Keratinocyte (primary cell): ENCODE data around the gene BHLHA9. TPM values are rescaled to one million over a fixed set of nuclear protein-coding genes. Genes with fewer than 3 reads are reported as not detected.

ENCODE experiments used
- DNase-seq: peaks from one replicate; pipeline ENCODE4 v3.0.0-alpha.2; 2011; ENCODE audit warnings: low read depth, missing footprints, low spot score
- FAIRE-seq: peaks from 2 replicates; lab custom pipeline; 2011; peaks lifted over from hg19 to GRCh38; lab: Jason Lieb, UNC
- H2AFZ ChIP-seq: 2 replicates; pipeline ENCODE4 v1.6.0; 2012; ENCODE audit warnings: low read length, control low read depth, inconsistent platforms; ENCODE audit not compliant: control insufficient read depth
- H3K27ac ChIP-seq: 2 replicates; pipeline ENCODE4 v1.5.1; 2011; ENCODE audit warnings: low read length; ENCODE audit not compliant: control insufficient read depth, insufficient read depth
- H3K27me3 ChIP-seq: 3 replicates; pipeline ENCODE4 v1.6.0; 2011; ENCODE audit warnings: low read length; ENCODE audit not compliant: control insufficient read depth, insufficient read depth; ENCODE audit errors: extremely low read depth
- H3K36me3 ChIP-seq, 2 experiments: 2 replicates in 1 of 2; 3 replicates in 1 of 2; pipeline ENCODE4 v1.5.1; 2011; ENCODE audit warnings: low read length in 2 of 2, mild to moderate bottlenecking in 1 of 2; ENCODE audit not compliant: control insufficient read depth in 2 of 2, insufficient read depth in 2 of 2; ENCODE audit errors: extremely low read depth in 1 of 2
- H3K4me1 ChIP-seq: 3 replicates; pipeline ENCODE4 v1.5.1; 2011; ENCODE audit warnings: low read length; ENCODE audit not compliant: control insufficient read depth, insufficient read depth; ENCODE audit errors: extremely low read depth
- H3K4me2 ChIP-seq: 3 replicates; pipeline ENCODE4 v1.6.0; 2011; ENCODE audit warnings: low read depth, low read length; ENCODE audit not compliant: control insufficient read depth, insufficient read depth; ENCODE audit errors: extremely low read depth
- H3K4me3 ChIP-seq, 3 experiments: fragments of 200-600 bp in 1 of 3; sonication (generic) in 1 of 3; 2 replicates in 2 of 3; 3 replicates in 1 of 3; pipeline ENCODE4 v1.5.1; 2011 to 2016; ENCODE audit warnings: low read length in 3 of 3, mild to moderate bottlenecking in 3 of 3, control low read depth in 2 of 3, inconsistent platforms in 1 of 3, low read depth in 1 of 3, mixed read lengths in 1 of 3, mixed run types in 1 of 3, moderate library complexity in 1 of 3; ENCODE audit not compliant: control insufficient read depth in 2 of 3, insufficient read depth in 2 of 3; ENCODE audit errors: extremely low read depth in 1 of 3
- H3K79me2 ChIP-seq: 2 replicates; pipeline ENCODE4 v1.6.0; 2012; ENCODE audit warnings: low read length; ENCODE audit not compliant: control insufficient read depth, insufficient read depth
- H3K9ac ChIP-seq: 3 replicates; pipeline ENCODE4 v1.6.0; 2011; ENCODE audit warnings: low read length; ENCODE audit not compliant: control insufficient read depth, insufficient read depth; ENCODE audit errors: extremely low read depth
- H3K9me1 ChIP-seq: 3 replicates; pipeline ENCODE4 v1.6.0; 2011; ENCODE audit warnings: low read length; ENCODE audit not compliant: control insufficient read depth, insufficient read depth; ENCODE audit errors: extremely low read depth
- H3K9me3 ChIP-seq: 2 replicates; pipeline ENCODE4 v1.5.1; 2012; ENCODE audit warnings: low read depth, low read length; ENCODE audit not compliant: control insufficient read depth
- H4K20me1 ChIP-seq: 3 replicates; pipeline ENCODE4 v1.6.0; 2011; ENCODE audit warnings: low read length; ENCODE audit not compliant: control insufficient read depth, insufficient read depth; ENCODE audit errors: extremely low read depth
- EZH2 ChIP-seq: IDR thresholded peaks from one replicate; pipeline ENCODE4 v1.6.1; 2012; ENCODE audit warnings: inconsistent platforms, mild to moderate bottlenecking, low read length, moderate library complexity
- dilution Hi-C: fragments of 300-500 bp; cut with MboI; formaldehyde crosslinking; loops from one replicate; pipeline ENCODE4 v1.7.0; 2020; ENCODE audit warnings: low sequenced_read_pairs; ENCODE audit not compliant: extremely low pct_ligation_motif_present
- polyA plus RNA-seq, 5 experiments: library from polyadenylated mRNA; depleted of rRNA in 3 of 5; stranded (reverse) in 3 of 5; stranded (forward) in 1 of 5; unstranded in 1 of 5; fragments of >200 nt; gene quantifications; 1 replicate in 1 of 5; 2 replicates in 3 of 5; 3 replicates in 1 of 5; pipeline versions ENCODE4 v1.2.1 to v1.2.3, GENCODE V29; 2011 to 2012; ENCODE audit warnings: missing spikeins in 2 of 5, low read depth in 1 of 5, low replicate concordance in 1 of 5
- TF ChIP-seq, protein P1 (sequence below), 3 experiments: IDR thresholded peaks in 1 of 3; conservative IDR thresholded peaks in 1 of 3; optimal IDR thresholded peaks in 1 of 3; 2 replicates in 2 of 3; 3 replicates in 1 of 3; pipeline versions ENCODE3 to v1.5.1; 2011; ENCODE audit warnings: low read length in 3 of 3, mild to moderate bottlenecking in 3 of 3, moderate library complexity in 2 of 3, control low read depth in 1 of 3, inconsistent platforms in 1 of 3; ENCODE audit not compliant: insufficient read depth in 2 of 3; ENCODE audit errors: extremely low read depth in 1 of 3

The BHLHA9 gene
- polyA plus RNA-seq, 1 donor (not counting 4 experiments of a cell fraction or from before 2014, with no cell fraction given): not detected

DNA sequence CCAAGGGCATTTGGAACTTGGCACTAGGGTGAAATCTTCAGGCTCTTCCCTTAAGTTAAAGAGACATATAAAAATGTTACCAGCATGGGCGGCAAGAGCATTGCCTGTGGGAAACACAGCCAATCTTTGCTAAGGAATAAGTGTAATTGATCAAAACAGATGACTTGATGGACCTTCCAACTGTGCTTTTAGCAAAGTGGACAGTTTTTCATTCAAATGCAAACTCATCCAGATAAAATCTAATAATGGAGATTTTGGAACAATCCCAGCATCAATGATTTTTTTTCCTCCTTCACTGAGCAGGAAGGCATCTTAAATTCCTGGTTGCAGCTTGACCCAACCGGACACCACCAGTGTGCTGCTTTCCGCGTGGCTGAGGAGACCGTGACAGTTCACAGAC, 42.9 kb upstream of the BHLHA9 start:
- H3K4me1 ChIP-seq: no peaks in the 10 kb centered on the region
- peaks cover 5% of the 10 kb centered on the region for H3K9me3 ChIP-seq
- no peaks in the 10 kb centered on the region for H3K36me3 ChIP-seq
- H3K4me3 ChIP-seq: no peak overlapping the region
- no peak overlapping the region for H3K4me2 ChIP-seq
- FAIRE-seq (no peak), DNase-seq (no peak)
- dilution Hi-C loops: no loop called here
- no peaks in the 10 kb centered on the region for H4K20me1 ChIP-seq
- H3K27me3 ChIP-seq: peaks cover 59% of the 10 kb centered on the region
- no peaks in the 10 kb centered on the region for H3K79me2 ChIP-seq
- TF ChIP-seq, protein P1, sequence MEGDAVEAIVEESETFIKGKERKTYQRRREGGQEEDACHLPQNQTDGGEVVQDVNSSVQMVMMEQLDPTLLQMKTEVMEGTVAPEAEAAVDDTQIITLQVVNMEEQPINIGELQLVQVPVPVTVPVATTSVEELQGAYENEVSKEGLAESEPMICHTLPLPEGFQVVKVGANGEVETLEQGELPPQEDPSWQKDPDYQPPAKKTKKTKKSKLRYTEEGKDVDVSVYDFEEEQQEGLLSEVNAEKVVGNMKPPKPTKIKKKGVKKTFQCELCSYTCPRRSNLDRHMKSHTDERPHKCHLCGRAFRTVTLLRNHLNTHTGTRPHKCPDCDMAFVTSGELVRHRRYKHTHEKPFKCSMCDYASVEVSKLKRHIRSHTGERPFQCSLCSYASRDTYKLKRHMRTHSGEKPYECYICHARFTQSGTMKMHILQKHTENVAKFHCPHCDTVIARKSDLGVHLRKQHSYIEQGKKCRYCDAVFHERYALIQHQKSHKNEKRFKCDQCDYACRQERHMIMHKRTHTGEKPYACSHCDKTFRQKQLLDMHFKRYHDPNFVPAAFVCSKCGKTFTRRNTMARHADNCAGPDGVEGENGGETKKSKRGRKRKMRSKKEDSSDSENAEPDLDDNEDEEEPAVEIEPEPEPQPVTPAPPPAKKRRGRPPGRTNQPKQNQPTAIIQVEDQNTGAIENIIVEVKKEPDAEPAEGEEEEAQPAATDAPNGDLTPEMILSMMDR (optimal IDR thresholded peaks at IDR 0.05 in 1 of 3, IDR thresholded peaks at IDR 0.05 in 1 of 3, conservative IDR thresholded peaks at IDR 0.05 in 1 of 3; ENCODE audit: extremely low read depth in 1 of 3, insufficient read depth in 2 of 3, low read length in 3 of 3): no peak
- no peak for TF ChIP-seq EZH2
- H3K9ac ChIP-seq: no peak overlapping the region
- H3K9me1 ChIP-seq: no peaks in the 10 kb centered on the region
- no peak overlapping the region for H2AFZ ChIP-seq
- H3K27ac ChIP-seq: no peak overlapping the region

DNA sequence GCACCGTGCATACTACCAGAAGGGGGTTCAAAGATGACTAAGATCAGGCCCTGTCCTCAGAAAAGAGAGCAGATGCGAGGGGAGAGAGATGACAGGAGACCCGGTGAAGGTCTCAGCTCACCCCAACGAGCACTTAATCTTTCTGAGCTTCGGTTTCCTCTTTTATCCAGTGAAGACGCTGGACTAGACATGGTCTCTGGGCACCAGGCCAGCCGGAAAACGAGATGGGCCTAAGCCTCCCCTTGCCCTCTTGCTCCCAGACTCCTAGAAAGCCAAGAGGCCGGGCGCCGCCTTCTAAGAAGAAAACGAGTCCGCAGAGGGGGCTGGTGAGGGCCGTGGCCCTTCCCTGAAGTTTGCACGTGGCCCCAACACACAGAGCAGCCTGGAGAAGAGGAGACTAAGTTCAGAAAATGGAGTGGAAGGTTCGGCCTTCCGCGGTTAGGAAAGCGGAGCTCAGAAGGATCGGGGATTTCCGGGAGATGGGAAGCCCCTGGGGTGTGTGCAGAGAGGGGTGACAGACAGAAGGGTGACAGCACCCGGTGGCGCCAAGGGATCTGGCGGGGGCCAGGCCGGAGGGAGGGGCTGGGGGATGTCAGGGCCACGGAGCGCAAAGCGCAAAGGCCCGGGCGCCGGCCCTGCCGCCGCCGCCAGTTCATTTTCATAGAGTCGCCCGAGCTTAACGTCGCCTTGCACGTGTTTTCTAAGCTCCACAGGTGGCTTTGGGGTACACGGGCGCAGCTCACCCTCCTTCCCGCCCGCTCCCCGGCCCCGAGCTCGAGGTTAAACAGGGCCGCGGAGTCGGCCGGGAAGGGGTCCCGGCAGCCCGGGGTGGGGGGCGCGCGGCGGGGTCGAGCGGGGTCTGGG, 42.1 kb upstream of the BHLHA9 start:
- Histone ChIP-seq H3K36me3 (no peaks in the 10 kb centered on the region), H3K4me3 (no peak overlapping the region), H3K4me1 (no peaks in the 10 kb centered on the region), H3K9me3 (peaks cover 5% of the 10 kb centered on the region), H3K79me2 (no peaks in the 10 kb centered on the region), H3K9me1 (no peaks in the 10 kb centered on the region), H3K4me2 (no peak overlapping the region), H3K9ac (no peak overlapping the region), H4K20me1 (no peaks in the 10 kb centered on the region), H3K27ac (no peak overlapping the region), H3K27me3 (peaks cover 64% of the 10 kb centered on the region), H2AFZ (no peak overlapping the region)
- TF ChIP-seq, protein P1 (optimal IDR thresholded peaks at IDR 0.05 in 1 of 3, IDR thresholded peaks at IDR 0.05 in 1 of 3, conservative IDR thresholded peaks at IDR 0.05 in 1 of 3; ENCODE audit: extremely low read depth in 1 of 3, insufficient read depth in 2 of 3, low read length in 3 of 3): no peak
- no peak for TF ChIP-seq EZH2
- dilution Hi-C loops: no loop called here
- FAIRE-seq: no peak
- no peak for DNase-seq
